Measurements from ENCODE around the gene LRMDA. TPM values are rescaled to one million over a fixed set of nuclear protein-coding genes. Genes with fewer than 3 reads are reported as not detected.

Gene LRMDA
- total RNA-seq, 1 donor from 2014 or later, result 5.2 TPM

DNA sequence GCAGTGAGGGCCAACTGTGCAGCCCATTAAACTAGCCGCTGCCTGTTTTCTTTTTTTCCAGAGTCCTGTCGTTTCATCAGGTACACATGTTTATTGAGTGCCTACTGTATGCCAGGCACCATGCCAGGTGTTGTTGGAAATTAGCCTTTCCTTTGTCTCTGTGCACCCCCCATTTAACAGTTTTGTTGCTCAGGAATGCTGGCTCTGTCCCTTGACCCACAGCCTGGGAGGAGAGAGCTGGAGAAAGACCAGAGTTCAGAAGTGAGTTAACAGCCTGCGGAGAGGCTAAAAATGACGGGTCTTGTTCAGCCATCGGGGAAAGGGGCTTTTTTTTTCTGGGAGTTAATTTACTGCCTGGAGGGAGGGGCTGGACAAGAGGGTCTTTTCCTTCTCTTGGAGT lies 1.3 kb downstream of the LRMDA start:
- H3K27me3 Mint-ChIP-seq (ENCODE audit: insufficient read depth, low read depth), result peaks cover 21% of the 10 kb centered on the region
- H3K79me2 ChIP-seq (ENCODE audit: low read depth), result no peaks in the 10 kb centered on the region
- H3K27ac Mint-ChIP-seq, result no peak overlapping the region
- H2AFZ ChIP-seq (replicated peaks), result no peak overlapping the region
- no peak overlapping the region for H3K4me3 ChIP-seq
- peaks cover 95% of the 10 kb centered on the region for H3K27me3 ChIP-seq
- peaks cover 69% of the 10 kb centered on the region for H3K4me1 Mint-ChIP-seq
- H3K4me1 ChIP-seq, result peaks cover 58% of the 10 kb centered on the region
- H3K4me3 Mint-ChIP-seq, result no peak overlapping the region
- no peaks in the 10 kb centered on the region for H3K9me3 ChIP-seq (ENCODE audit: low read depth)
- H3K36me3 Mint-ChIP-seq, result no peaks in the 10 kb centered on the region
- DNase-seq (ENCODE audit: low spot score), result peak; percentile 41
- no peak overlapping the region for H3K27ac ChIP-seq
- no peak overlapping the region for H3K9ac ChIP-seq
- no peak for TF ChIP-seq EZH2 (IDR thresholded peaks at IDR 0.05)
- peak; percentile 40 for TF ChIP-seq EZH2phosphoT487 (IDR thresholded peaks at IDR 0.05)
- TF ChIP-seq, protein P1, sequence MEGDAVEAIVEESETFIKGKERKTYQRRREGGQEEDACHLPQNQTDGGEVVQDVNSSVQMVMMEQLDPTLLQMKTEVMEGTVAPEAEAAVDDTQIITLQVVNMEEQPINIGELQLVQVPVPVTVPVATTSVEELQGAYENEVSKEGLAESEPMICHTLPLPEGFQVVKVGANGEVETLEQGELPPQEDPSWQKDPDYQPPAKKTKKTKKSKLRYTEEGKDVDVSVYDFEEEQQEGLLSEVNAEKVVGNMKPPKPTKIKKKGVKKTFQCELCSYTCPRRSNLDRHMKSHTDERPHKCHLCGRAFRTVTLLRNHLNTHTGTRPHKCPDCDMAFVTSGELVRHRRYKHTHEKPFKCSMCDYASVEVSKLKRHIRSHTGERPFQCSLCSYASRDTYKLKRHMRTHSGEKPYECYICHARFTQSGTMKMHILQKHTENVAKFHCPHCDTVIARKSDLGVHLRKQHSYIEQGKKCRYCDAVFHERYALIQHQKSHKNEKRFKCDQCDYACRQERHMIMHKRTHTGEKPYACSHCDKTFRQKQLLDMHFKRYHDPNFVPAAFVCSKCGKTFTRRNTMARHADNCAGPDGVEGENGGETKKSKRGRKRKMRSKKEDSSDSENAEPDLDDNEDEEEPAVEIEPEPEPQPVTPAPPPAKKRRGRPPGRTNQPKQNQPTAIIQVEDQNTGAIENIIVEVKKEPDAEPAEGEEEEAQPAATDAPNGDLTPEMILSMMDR (IDR thresholded peaks at IDR 0.05), result no peak
- peaks cover 7% of the 10 kb centered on the region for H4K20me1 ChIP-seq (ENCODE audit: low read depth)
- H3K36me3 ChIP-seq, result no peaks in the 10 kb centered on the region
- peaks cover 40% of the 10 kb centered on the region for H3F3A ChIP-seq (ENCODE audit: low read depth)
- peaks cover 2% of the 10 kb centered on the region for H3K9me3 Mint-ChIP-seq
- H3K4me2 ChIP-seq, result peak overlapping the region; percentile 33

GRCh38 chr10:75433216-75433615 lies 1.8 kb downstream of the LRMDA start:
- TF ChIP-seq EZH2phosphoT487 (IDR thresholded peaks at IDR 0.05) (peak; percentile 49), EZH2 (IDR thresholded peaks at IDR 0.05) (peak; percentile 57)
- TF ChIP-seq, protein P1 (IDR thresholded peaks at IDR 0.05), result no peak
- H3F3A ChIP-seq (ENCODE audit: low read depth), result peaks cover 40% of the 10 kb centered on the region
- no peak overlapping the region for H3K9ac ChIP-seq
- H3K4me3 ChIP-seq, result no peak overlapping the region
- peaks cover 56% of the 10 kb centered on the region for H3K4me1 ChIP-seq
- no peak overlapping the region for H2AFZ ChIP-seq (replicated peaks)
- DNase-seq (ENCODE audit: low spot score), result no peak
- no peaks in the 10 kb centered on the region for H3K36me3 ChIP-seq
- Mint-ChIP-seq H3K4me3 (no peak overlapping the region), H3K4me1 (peaks cover 66% of the 10 kb centered on the region), H3K9me3 (peaks cover 2% of the 10 kb centered on the region), H3K27me3 (ENCODE audit: insufficient read depth, low read depth) (peaks cover 20% of the 10 kb centered on the region), H3K27ac (no peak overlapping the region), H3K36me3 (no peaks in the 10 kb centered on the region)
- H3K27me3 ChIP-seq, result peaks cover 95% of the 10 kb centered on the region
- H3K27ac ChIP-seq, result no peak overlapping the region
- no peaks in the 10 kb centered on the region for H3K79me2 ChIP-seq (ENCODE audit: low read depth)
- H3K4me2 ChIP-seq, result peak overlapping the region; percentile 33
- H3K9me3 ChIP-seq (ENCODE audit: low read depth), result no peaks in the 10 kb centered on the region
- H4K20me1 ChIP-seq (ENCODE audit: low read depth), result peaks cover 7% of the 10 kb centered on the region

DNA sequence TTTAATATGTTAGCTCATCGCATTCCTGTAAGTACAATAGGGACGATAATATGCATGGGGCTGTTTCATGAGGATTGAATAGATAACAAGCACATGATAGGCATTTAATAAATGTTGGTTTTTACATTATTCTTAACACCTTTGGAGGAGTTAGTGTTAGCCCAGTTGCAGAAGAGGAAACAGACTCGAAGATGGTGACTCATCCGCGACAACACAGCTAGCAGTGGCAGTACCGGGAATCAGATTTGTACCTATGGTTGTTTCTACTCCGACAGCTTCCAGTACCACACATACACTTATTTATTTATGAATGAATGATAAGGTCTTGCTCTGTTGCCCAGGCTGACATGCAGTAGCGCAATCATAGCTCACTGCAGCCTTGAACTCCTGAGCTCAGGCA lies 2.9 kb downstream of the LRMDA start:
- Mint-ChIP-seq H3K9me3 (peaks cover 2% of the 10 kb centered on the region), H3K27ac (no peak overlapping the region), H3K4me3 (no peak overlapping the region), H3K4me1 (peaks cover 61% of the 10 kb centered on the region), H3K27me3 (ENCODE audit: insufficient read depth, low read depth) (peaks cover 20% of the 10 kb centered on the region), H3K36me3 (no peaks in the 10 kb centered on the region)
- Histone ChIP-seq H4K20me1 (ENCODE audit: low read depth) (peaks cover 7% of the 10 kb centered on the region), H3K27ac (no peak overlapping the region), H3K4me2 (no peak overlapping the region), H3K4me3 (no peak overlapping the region), H3K36me3 (no peaks in the 10 kb centered on the region), H3K9me3 (ENCODE audit: low read depth) (no peaks in the 10 kb centered on the region), H3K9ac (no peak overlapping the region), H3K4me1 (peaks cover 46% of the 10 kb centered on the region), H3K27me3 (peaks cover 94% of the 10 kb centered on the region), H3F3A (ENCODE audit: low read depth) (peaks cover 35% of the 10 kb centered on the region), H2AFZ (replicated peaks) (no peak overlapping the region), H3K79me2 (ENCODE audit: low read depth) (no peaks in the 10 kb centered on the region)
- TF ChIP-seq EZH2phosphoT487 (IDR thresholded peaks at IDR 0.05), result no peak
- no peak for DNase-seq (ENCODE audit: low spot score)

GRCh38 chr10:75435291-75435690 lies 3.9 kb downstream of the LRMDA start:
- no peaks in the 10 kb centered on the region for H3K9me3 ChIP-seq (ENCODE audit: low read depth)
- no peak overlapping the region for H2AFZ ChIP-seq (replicated peaks)
- H3K27ac Mint-ChIP-seq, result no peak overlapping the region
- no peak overlapping the region for H3K4me3 Mint-ChIP-seq
- peak overlapping the region; percentile 20 for H3K4me2 ChIP-seq
- TF ChIP-seq EZH2 (IDR thresholded peaks at IDR 0.05) (no peak), EZH2phosphoT487 (IDR thresholded peaks at IDR 0.05) (no peak)
- TF ChIP-seq, protein P1 (IDR thresholded peaks at IDR 0.05), result no peak
- peaks cover 25% of the 10 kb centered on the region for H3F3A ChIP-seq (ENCODE audit: low read depth)
- no peak overlapping the region for H3K27ac ChIP-seq
- H3K4me3 ChIP-seq, result no peak overlapping the region
- peak; percentile 48 for DNase-seq (ENCODE audit: low spot score)
- peaks cover 5% of the 10 kb centered on the region for H3K9me3 Mint-ChIP-seq
- H3K79me2 ChIP-seq (ENCODE audit: low read depth), result no peaks in the 10 kb centered on the region
- H3K9ac ChIP-seq, result no peak overlapping the region
- no peaks in the 10 kb centered on the region for H3K36me3 Mint-ChIP-seq
- H4K20me1 ChIP-seq (ENCODE audit: low read depth), result no peaks in the 10 kb centered on the region
- peaks cover 54% of the 10 kb centered on the region for H3K4me1 Mint-ChIP-seq
- H3K4me1 ChIP-seq, result peaks cover 38% of the 10 kb centered on the region
- H3K27me3 Mint-ChIP-seq (ENCODE audit: insufficient read depth, low read depth), result peaks cover 15% of the 10 kb centered on the region
- H3K36me3 ChIP-seq, result no peaks in the 10 kb centered on the region
- peaks cover 88% of the 10 kb centered on the region for H3K27me3 ChIP-seq

Data from neural progenitor cell (in vitro differentiated cells).